ENCODE measurements around the gene TLX1. TPM values are rescaled to one million over a fixed set of nuclear protein-coding genes. Genes with fewer than 3 reads are reported as not detected.

TLX1 gene
- polyA plus RNA-seq, 1 donor (not counting 4 experiments of a cell fraction or from before 2014, with no cell fraction given), result not detected

- Histone ChIP-seq H4K20me1 (ENCODE audit: control insufficient read depth, extremely low read depth, insufficient read depth, low read length) (no peaks in the 10 kb centered on the region), H3K27ac (ENCODE audit: control insufficient read depth, insufficient read depth, low read length) (no peak overlapping the region), H3K9ac (ENCODE audit: control insufficient read depth, extremely low read depth, insufficient read depth, low read length) (no peak overlapping the region), H3K27me3 (ENCODE audit: control insufficient read depth, extremely low read depth, insufficient read depth, low read length) (peaks cover 16% of the 10 kb centered on the region), H3K4me3 (ENCODE audit: control insufficient read depth in 2 of 3, extremely low read depth in 1 of 3, insufficient read depth in 2 of 3, low read depth in 1 of 3, low read length in 3 of 3) (no peak overlapping the region), H3K79me2 (ENCODE audit: control insufficient read depth, insufficient read depth, low read length) (no peaks in the 10 kb centered on the region), H3K9me1 (ENCODE audit: control insufficient read depth, extremely low read depth, insufficient read depth, low read length) (no peaks in the 10 kb centered on the region), H3K36me3 (ENCODE audit: control insufficient read depth in 2 of 2, extremely low read depth in 1 of 2, insufficient read depth in 2 of 2, low read length in 2 of 2) (no peaks in the 10 kb centered on the region), H2AFZ (ENCODE audit: control insufficient read depth, low read length) (no peak overlapping the region), H3K4me2 (ENCODE audit: control insufficient read depth, extremely low read depth, insufficient read depth, low read depth, low read length) (no peak overlapping the region), H3K9me3 (ENCODE audit: control insufficient read depth, low read depth, low read length) (peaks cover 3% of the 10 kb centered on the region), H3K4me1 (ENCODE audit: control insufficient read depth, extremely low read depth, insufficient read depth, low read length) (peaks cover 12% of the 10 kb centered on the region)
- no peak for DNase-seq (ENCODE audit: low read depth, low spot score)
- no peak for FAIRE-seq
- TF ChIP-seq EZH2 (IDR thresholded peaks at IDR 0.05; ENCODE audit: low read length), result no peak
- TF ChIP-seq, protein P1, sequence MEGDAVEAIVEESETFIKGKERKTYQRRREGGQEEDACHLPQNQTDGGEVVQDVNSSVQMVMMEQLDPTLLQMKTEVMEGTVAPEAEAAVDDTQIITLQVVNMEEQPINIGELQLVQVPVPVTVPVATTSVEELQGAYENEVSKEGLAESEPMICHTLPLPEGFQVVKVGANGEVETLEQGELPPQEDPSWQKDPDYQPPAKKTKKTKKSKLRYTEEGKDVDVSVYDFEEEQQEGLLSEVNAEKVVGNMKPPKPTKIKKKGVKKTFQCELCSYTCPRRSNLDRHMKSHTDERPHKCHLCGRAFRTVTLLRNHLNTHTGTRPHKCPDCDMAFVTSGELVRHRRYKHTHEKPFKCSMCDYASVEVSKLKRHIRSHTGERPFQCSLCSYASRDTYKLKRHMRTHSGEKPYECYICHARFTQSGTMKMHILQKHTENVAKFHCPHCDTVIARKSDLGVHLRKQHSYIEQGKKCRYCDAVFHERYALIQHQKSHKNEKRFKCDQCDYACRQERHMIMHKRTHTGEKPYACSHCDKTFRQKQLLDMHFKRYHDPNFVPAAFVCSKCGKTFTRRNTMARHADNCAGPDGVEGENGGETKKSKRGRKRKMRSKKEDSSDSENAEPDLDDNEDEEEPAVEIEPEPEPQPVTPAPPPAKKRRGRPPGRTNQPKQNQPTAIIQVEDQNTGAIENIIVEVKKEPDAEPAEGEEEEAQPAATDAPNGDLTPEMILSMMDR (optimal IDR thresholded peaks at IDR 0.05 in 1 of 3, IDR thresholded peaks at IDR 0.05 in 1 of 3, conservative IDR thresholded peaks at IDR 0.05 in 1 of 3; ENCODE audit: extremely low read depth in 1 of 3, insufficient read depth in 2 of 3, low read length in 3 of 3), result no peak
- dilution Hi-C loops (cut with MboI; ENCODE audit: extremely low pct_ligation_motif_present, low sequenced_read_pairs), result no loop called here
Observed at GRCh38 chr10:101097881-101098280, 33.2 kb upstream of the TLX1 start.

DNA sequence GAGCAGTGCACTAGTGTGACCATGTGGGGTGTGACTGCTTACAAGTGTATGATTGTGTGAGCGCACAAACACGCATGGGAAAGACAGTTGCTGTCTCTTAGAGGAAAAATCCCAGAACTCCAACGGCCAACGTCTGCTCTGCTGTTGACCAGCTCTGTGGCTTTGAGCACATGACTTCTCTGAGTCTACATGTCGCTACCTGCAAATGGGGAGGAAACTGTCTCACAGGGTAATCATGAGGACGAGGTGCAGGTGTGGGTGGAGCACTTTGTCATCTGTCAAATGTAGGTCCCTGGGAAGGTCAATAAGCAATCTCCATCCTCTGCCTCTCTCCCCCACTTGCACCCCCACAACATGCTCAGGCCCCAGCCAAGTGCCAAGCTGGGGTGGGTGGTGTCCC, 31.2 kb upstream of the TLX1 start:
- Histone ChIP-seq H3K4me3 (ENCODE audit: control insufficient read depth in 2 of 3, extremely low read depth in 1 of 3, insufficient read depth in 2 of 3, low read depth in 1 of 3, low read length in 3 of 3) (no peak overlapping the region), H2AFZ (ENCODE audit: control insufficient read depth, low read length) (no peak overlapping the region), H3K9me1 (ENCODE audit: control insufficient read depth, extremely low read depth, insufficient read depth, low read length) (no peaks in the 10 kb centered on the region), H3K36me3 (ENCODE audit: control insufficient read depth in 2 of 2, extremely low read depth in 1 of 2, insufficient read depth in 2 of 2, low read length in 2 of 2) (no peaks in the 10 kb centered on the region), H3K27me3 (ENCODE audit: control insufficient read depth, extremely low read depth, insufficient read depth, low read length) (peaks cover 21% of the 10 kb centered on the region), H3K9ac (ENCODE audit: control insufficient read depth, extremely low read depth, insufficient read depth, low read length) (no peak overlapping the region), H3K27ac (ENCODE audit: control insufficient read depth, insufficient read depth, low read length) (no peak overlapping the region), H3K9me3 (ENCODE audit: control insufficient read depth, low read depth, low read length) (peaks cover 3% of the 10 kb centered on the region), H3K79me2 (ENCODE audit: control insufficient read depth, insufficient read depth, low read length) (no peaks in the 10 kb centered on the region), H3K4me1 (ENCODE audit: control insufficient read depth, extremely low read depth, insufficient read depth, low read length) (peaks cover 12% of the 10 kb centered on the region), H4K20me1 (ENCODE audit: control insufficient read depth, extremely low read depth, insufficient read depth, low read length) (no peaks in the 10 kb centered on the region), H3K4me2 (ENCODE audit: control insufficient read depth, extremely low read depth, insufficient read depth, low read depth, low read length) (no peak overlapping the region)
- TF ChIP-seq EZH2 (IDR thresholded peaks at IDR 0.05; ENCODE audit: low read length), result no peak
- TF ChIP-seq, protein P1 (optimal IDR thresholded peaks at IDR 0.05 in 1 of 3, IDR thresholded peaks at IDR 0.05 in 1 of 3, conservative IDR thresholded peaks at IDR 0.05 in 1 of 3; ENCODE audit: extremely low read depth in 1 of 3, insufficient read depth in 2 of 3, low read length in 3 of 3), result no peak
- dilution Hi-C loops (cut with MboI; ENCODE audit: extremely low pct_ligation_motif_present, low sequenced_read_pairs), result no loop called here
- DNase-seq (ENCODE audit: low read depth, low spot score), result no peak
- peak; percentile 67 for FAIRE-seq

All from keratinocyte (primary cell).